ENCODE data around the gene SLC26A1. TPM values are rescaled to one million over a fixed set of nuclear protein-coding genes. Genes with fewer than 3 reads are reported as not detected.
A peak's percentile ranks its signal among the peaks of the same experiment; 100 is the strongest.
"Not testable (repeated sequence)": the region's sequence is repeated elsewhere in the genome, so short reads cannot be mapped to it uniquely, and the experiment has no call there.

SLC26A1 gene
- total and polyA plus RNA-seq, 2 donors (not counting 3 experiments of a cell fraction or from before 2014, with no cell fraction given), result 0.10 TPM; not detected in 1

- intact Hi-C loops (cut with micrococcal nuclease) (no loop called here), dilution Hi-C loops (cut with MboI; ENCODE audit: extremely low pct_ligation_motif_present, low sequenced_read_pairs) (no loop called here)
- Histone ChIP-seq H3K4me2 (ENCODE audit: insufficient read depth, low read length) (no peak overlapping the region), H4K20me1 (replicated peaks; ENCODE audit: control insufficient read depth, extremely low read depth, insufficient read depth, low read length) (no peaks in the 10 kb centered on the region), H3K27ac (ENCODE audit: insufficient read depth, low read depth, low read length) (no peak overlapping the region), H3K9me1 (replicated peaks; ENCODE audit: control insufficient read depth, extremely low read depth, insufficient read depth, low read length) (no peaks in the 10 kb centered on the region), H3K4me1 (ENCODE audit: control insufficient read depth, extremely low read depth, insufficient read depth, low read length) (no peaks in the 10 kb centered on the region), H3K36me3 (ENCODE audit: control insufficient read depth in 2 of 2, extremely low read depth in 1 of 2, insufficient read depth in 2 of 2, low read length in 2 of 2) (no peaks in the 10 kb centered on the region), H3K9me3 (replicated peaks; ENCODE audit: control insufficient read depth, insufficient read depth, low read length) (no peaks in the 10 kb centered on the region), H3K27me3 (ENCODE audit: control insufficient read depth in 2 of 2, insufficient read depth in 2 of 2, low read length in 2 of 2) (peaks cover 36 to 47% of the 10 kb centered on the region in 2 experiments), H2AFZ (ENCODE audit: low read depth, low read length) (no peak overlapping the region), H3K9ac (replicated peaks; ENCODE audit: extremely low read depth, insufficient read depth, low read length) (no peak overlapping the region), H3K4me3 (replicated peaks in 1 of 3; ENCODE audit: insufficient read depth in 1 of 3, low read depth in 1 of 3, low read length in 3 of 3) (no peak overlapping the region), H3K79me2 (ENCODE audit: control insufficient read depth, insufficient read depth, low read length) (no peaks in the 10 kb centered on the region)
- FAIRE-seq (no peak), DNase-seq (ENCODE audit: low read depth, low spot score) (no peak)
- no peak for TF ChIP-seq MAX (IDR thresholded peaks at IDR 0.05; ENCODE audit: insufficient read depth, insufficient read length)
- no peak for TF ChIP-seq EZH2 (IDR thresholded peaks at IDR 0.05; ENCODE audit: borderline replicate concordance, low read depth, low read length, severe bottlenecking)
- TF ChIP-seq, protein P1, sequence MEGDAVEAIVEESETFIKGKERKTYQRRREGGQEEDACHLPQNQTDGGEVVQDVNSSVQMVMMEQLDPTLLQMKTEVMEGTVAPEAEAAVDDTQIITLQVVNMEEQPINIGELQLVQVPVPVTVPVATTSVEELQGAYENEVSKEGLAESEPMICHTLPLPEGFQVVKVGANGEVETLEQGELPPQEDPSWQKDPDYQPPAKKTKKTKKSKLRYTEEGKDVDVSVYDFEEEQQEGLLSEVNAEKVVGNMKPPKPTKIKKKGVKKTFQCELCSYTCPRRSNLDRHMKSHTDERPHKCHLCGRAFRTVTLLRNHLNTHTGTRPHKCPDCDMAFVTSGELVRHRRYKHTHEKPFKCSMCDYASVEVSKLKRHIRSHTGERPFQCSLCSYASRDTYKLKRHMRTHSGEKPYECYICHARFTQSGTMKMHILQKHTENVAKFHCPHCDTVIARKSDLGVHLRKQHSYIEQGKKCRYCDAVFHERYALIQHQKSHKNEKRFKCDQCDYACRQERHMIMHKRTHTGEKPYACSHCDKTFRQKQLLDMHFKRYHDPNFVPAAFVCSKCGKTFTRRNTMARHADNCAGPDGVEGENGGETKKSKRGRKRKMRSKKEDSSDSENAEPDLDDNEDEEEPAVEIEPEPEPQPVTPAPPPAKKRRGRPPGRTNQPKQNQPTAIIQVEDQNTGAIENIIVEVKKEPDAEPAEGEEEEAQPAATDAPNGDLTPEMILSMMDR (IDR thresholded peaks at IDR 0.05; ENCODE audit: extremely low read depth in 1 of 2, insufficient read depth in 1 of 2, low read depth in 1 of 2, low read length in 2 of 2), result no peak
- no peak for TF ChIP-seq FOS (IDR thresholded peaks at IDR 0.05; ENCODE audit: borderline replicate concordance, insufficient read depth, low read length)
- TF ChIP-seq GATA2 (IDR thresholded peaks at IDR 0.05; ENCODE audit: insufficient read depth, insufficient read length, low read depth, low read length), result no peak
- no peak for TF ChIP-seq JUN (IDR thresholded peaks at IDR 0.05; ENCODE audit: borderline replicate concordance, insufficient read depth, insufficient read length, low read depth)
- no peak for TF ChIP-seq POLR2A (IDR thresholded peaks at IDR 0.05; ENCODE audit: low read depth, low read length)
- TF ChIP-seq MYC (IDR thresholded peaks at IDR 0.05; ENCODE audit: low read depth, low read length), result no peak
- TF ChIP-seq POLR2AphosphoS5 (IDR thresholded peaks at IDR 0.05; ENCODE audit: insufficient read depth, low read depth, low read length), result no peak
- ChIA-PET POLR2A (no interaction called here), CTCF (no interaction called here)
- no TSS peak for BruUV-seq (replicated peaks)
Observed at GRCh38 chr4:999882-1000425, 6.8 kb upstream of the SLC26A1 start.

DNA sequence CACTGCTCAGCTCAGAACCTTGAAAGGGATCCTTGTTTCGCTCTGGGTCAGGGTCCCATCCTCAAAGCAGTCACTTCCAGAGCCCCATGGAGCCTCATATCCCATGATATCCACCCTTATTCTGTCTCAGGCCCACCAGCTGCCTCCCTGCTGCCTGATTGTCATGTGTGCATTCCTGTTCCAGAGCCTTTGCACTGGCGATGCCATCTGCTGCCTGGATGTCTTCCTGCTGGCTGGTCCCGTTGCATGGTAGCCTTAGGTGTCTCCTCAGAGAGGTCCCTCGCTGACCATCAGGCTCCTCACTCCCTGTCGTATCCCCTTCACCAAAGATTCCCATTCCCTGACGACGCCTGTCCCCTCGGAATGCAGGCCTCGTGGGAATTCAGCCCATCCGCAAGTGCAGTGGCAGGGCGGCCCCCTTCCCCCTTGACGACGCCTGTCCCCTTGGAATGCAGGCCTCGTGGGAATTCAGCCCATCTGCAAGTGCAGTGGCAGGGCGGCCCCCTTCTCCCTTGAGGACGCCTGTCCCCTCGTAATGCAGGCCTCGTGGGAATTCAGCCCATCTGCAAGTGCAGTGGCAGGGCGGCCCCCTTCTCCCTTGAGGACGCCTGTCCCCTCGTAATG, 6.1 kb upstream of the SLC26A1 start:
- H3K4me3 ChIP-seq (replicated peaks in 1 of 3; ENCODE audit: insufficient read depth in 1 of 3, low read depth in 1 of 3, low read length in 3 of 3); H3K9ac ChIP-seq (replicated peaks; ENCODE audit: extremely low read depth, insufficient read depth, low read length); H3K36me3 ChIP-seq (ENCODE audit: control insufficient read depth in 2 of 2, extremely low read depth in 1 of 2, insufficient read depth in 2 of 2, low read length in 2 of 2); H3K27ac ChIP-seq (ENCODE audit: insufficient read depth, low read depth, low read length); DNase-seq (ENCODE audit: low read depth, low spot score); dilution Hi-C loops (cut with MboI; ENCODE audit: extremely low pct_ligation_motif_present, low sequenced_read_pairs); H3K79me2 ChIP-seq (ENCODE audit: control insufficient read depth, insufficient read depth, low read length); H3K9me3 ChIP-seq (replicated peaks; ENCODE audit: control insufficient read depth, insufficient read depth, low read length); H2AFZ ChIP-seq (ENCODE audit: low read depth, low read length); H4K20me1 ChIP-seq (replicated peaks; ENCODE audit: control insufficient read depth, extremely low read depth, insufficient read depth, low read length); POLR2A ChIA-PET; H3K9me1 ChIP-seq (replicated peaks; ENCODE audit: control insufficient read depth, extremely low read depth, insufficient read depth, low read length); intact Hi-C loops (cut with micrococcal nuclease); H3K4me2 ChIP-seq (ENCODE audit: insufficient read depth, low read length); CTCF ChIA-PET; H3K4me1 ChIP-seq (ENCODE audit: control insufficient read depth, extremely low read depth, insufficient read depth, low read length); BruUV-seq (replicated peaks): not testable (repeated sequence)
- H3K27me3 ChIP-seq (ENCODE audit: control insufficient read depth in 2 of 2, insufficient read depth in 2 of 2, low read length in 2 of 2), result peaks cover 36 to 47% of the 10 kb centered on the region in 2 experiments
- peak; percentile 38 for FAIRE-seq

Measured in endothelial cell of umbilical vein (primary cell).